Activated naive CD4-positive, alpha-beta T cell treated with anti-CD3 and anti-CD28 coated beads for 36 hours (primary cell): ENCODE measurements around the gene OCEL1. TPM values are rescaled to one million over a fixed set of nuclear protein-coding genes. Genes with fewer than 3 reads are reported as not detected.
A peak's percentile ranks its signal among the peaks of the same experiment; 100 is the strongest.
"Not testable (repeated sequence)": the region's sequence is repeated elsewhere in the genome, so short reads cannot be mapped to it uniquely, and the experiment has no call there.

Experiments
- CTCF ChIA-PET: fragments of 350-600 bp; sonication (Branson Sonifier 250); formaldehyde crosslinking; loops from one replicate; lab custom pipeline; 2021; ENCODE audit warnings: antibody characterized with exemption; lab: Charles Lee
- DNase-seq: peaks from one replicate; pipeline ENCODE4 v3.0.0-alpha.2; 2020
- H3K27ac Mint-ChIP-seq: one replicate; pipeline ENCODE4 v1.8.0; 2021; ENCODE audit warnings: mild to moderate bottlenecking, mixed read lengths
- H3K27me3 Mint-ChIP-seq: one replicate; pipeline ENCODE4 v1.8.0; 2021; ENCODE audit warnings: low read depth, mixed read lengths
- H3K36me3 Mint-ChIP-seq: one replicate; pipeline ENCODE4 v1.8.0; 2021; ENCODE audit warnings: low read depth, mixed read lengths
- H3K4me1 Mint-ChIP-seq: one replicate; pipeline ENCODE4 v1.8.0; 2021; ENCODE audit warnings: low read depth, mixed read lengths
- H3K4me3 Mint-ChIP-seq: one replicate; pipeline ENCODE4 v1.8.0; 2021; ENCODE audit warnings: mild to moderate bottlenecking, moderate library complexity, mixed read lengths
- H3K9me3 Mint-ChIP-seq: one replicate; pipeline ENCODE4 v1.8.0; 2021; ENCODE audit warnings: mixed read lengths
- intact Hi-C: fragments of 100-400 bp; cut with micrococcal nuclease; formaldehyde crosslinking; loops from one replicate; pipeline ENCODE4 v1.15.1; 2023
- total RNA-seq, 2 experiments: library from RNA; stranded (reverse); gene quantifications; one replicate each; pipeline ENCODE4 v1.2.3, GENCODE V29; 2021

Gene OCEL1, protein sequence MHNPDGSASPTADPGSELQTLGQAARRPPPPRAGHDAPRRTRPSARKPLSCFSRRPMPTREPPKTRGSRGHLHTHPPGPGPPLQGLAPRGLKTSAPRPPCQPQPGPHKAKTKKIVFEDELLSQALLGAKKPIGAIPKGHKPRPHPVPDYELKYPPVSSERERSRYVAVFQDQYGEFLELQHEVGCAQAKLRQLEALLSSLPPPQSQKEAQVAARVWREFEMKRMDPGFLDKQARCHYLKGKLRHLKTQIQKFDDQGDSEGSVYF
- total RNA-seq: 1 to 10 TPM; 8.7 to 9.3 TPM

DNA sequence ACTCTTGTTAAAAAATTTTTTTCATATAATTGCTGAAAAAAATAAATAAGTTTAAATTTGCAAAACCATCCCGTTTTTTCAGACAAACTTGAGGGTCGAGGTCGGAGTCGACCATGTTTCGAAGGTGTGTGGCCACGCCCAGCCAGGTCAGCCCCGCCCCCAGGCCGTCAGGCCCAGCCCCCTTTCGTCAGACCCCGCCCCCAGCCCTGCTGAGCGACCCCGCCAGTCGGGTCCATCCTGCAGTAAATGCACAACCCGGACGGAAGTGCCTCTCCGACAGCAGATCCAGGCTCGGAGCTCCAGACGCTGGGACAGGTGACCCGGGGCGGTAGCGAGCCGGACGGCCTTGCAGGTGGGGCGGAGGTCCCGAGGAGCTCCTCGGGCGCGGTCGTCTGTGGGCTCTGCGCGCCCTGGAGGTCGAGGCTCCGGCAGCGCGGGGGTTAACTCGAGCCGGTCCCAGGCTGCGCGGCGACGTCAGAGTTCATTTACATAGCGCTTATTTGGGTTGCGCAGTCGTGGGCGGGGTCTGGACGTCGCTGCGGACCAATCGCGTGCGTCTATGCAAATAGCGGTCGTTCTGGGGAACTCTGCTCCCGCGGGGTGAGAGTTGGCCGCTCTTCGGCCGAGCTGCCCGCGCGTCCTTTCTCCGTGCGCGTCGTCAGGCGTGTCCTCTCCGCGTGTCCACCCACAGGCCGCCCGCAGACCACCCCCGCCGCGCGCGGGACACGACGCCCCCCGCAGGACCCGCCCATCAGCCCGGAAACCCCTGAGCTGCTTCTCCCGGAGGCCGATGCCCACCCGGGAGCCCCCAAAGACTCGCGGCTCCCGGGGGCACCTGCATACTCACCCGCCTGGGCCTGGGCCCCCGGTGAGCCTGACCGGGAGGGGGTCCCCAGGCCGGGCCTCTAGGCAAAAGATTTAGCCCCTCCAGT lies at the start of gene OCEL1:
TSS of gene OCEL1 (plus strand) at position 225 of the 932 bp plus-strand sequence. CDS start at position 247, 22 bp downstream.
- no peaks in the 10 kb centered on the region for H3K9me3 Mint-ChIP-seq
- intact Hi-C loops: loop anchor here (1.0 kb wide), 7 partner anchors 9 to 329 kb away; partner anchors contain the start of genes BABAM1, COLGALT1, DDA1 and HAUS8
- no peaks in the 10 kb centered on the region for H3K27me3 Mint-ChIP-seq
- peak within 1 kb of the TSS; percentile 90 for H3K27ac Mint-ChIP-seq
- CTCF ChIA-PET: interaction anchor here (1.1 to 2.1 kb wide), 4 partner anchors 10 to 158 kb away, joined by 3 to 5 read pairs (median 4); no protein-coding TSS in a partner anchor
- no peaks in the 10 kb centered on the region for H3K36me3 Mint-ChIP-seq
- peak within 1 kb of the TSS; percentile 83 for H3K4me3 Mint-ChIP-seq
- H3K4me1 Mint-ChIP-seq: peaks cover 5% of the 10 kb centered on the region
- peak; percentile 98 for DNase-seq

DNA sequence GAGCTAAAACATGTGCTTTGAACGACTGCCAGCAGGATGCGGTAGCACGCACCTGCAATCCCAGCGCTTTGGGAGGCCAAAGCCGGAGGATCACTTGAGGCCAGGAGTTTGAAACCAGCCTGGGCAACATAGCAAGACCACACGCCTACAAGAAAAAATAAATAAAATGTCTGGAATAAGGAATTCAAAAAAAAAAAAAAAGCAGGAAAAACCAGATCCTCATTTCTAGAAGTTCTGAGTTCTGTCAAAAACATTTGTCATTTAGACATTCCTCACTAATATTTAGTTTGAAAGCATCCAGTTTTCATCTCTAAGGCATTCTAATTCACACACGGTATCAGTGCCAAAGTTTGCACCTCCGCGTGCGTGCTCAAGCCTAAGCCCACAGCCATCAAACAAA lies 47.7 kb upstream of the OCEL1 start:
- DNase-seq: no peak
- CTCF ChIA-PET: interaction anchor here (0.6 kb wide), 1 partner anchor 170 kb away, joined by 4 read pairs; no protein-coding TSS in a partner anchor
- intact Hi-C loops: no loop called here
- no peak overlapping the region for H3K27ac Mint-ChIP-seq
- no peaks in the 10 kb centered on the region for H3K9me3 Mint-ChIP-seq
- H3K4me3 Mint-ChIP-seq: no peak overlapping the region
- H3K27me3 Mint-ChIP-seq: no peaks in the 10 kb centered on the region
- peaks cover 20% of the 10 kb centered on the region for H3K36me3 Mint-ChIP-seq
- H3K4me1 Mint-ChIP-seq: peaks cover 9% of the 10 kb centered on the region

DNA sequence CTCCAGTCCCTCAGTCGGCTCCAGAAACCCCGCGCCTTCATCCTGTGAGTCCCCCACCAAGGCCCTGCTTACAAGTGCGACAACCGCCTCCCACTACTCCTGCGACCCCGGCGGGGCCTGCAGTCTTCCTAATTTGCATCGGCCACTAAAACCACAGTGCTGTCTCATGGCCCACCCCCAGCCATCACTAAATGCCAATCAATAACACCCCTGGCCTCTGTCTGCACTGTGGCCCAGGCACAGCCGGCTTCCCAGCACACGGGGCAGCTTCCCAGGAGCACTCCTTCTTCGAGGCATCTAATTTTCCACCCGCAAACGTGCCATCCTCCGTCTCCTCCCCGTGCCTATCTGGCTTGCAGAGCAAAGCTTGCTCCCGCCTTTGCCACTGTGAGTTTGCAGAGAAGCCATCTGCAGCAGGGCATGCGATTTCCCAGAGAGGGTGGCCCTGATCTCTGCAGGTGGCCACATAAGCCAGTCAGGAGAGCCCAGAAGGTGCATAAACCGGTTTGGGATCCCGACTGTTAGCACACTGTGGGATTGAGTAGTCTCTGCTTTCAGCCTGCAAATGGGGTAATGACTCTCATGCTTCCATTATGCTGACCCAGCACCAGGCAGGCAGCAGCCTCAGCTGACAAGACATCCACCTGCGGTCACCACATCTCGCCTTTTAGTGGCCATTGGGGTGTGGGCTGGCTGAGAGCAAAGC lies 44.9 kb upstream of the OCEL1 start:
- intact Hi-C loops: loop anchor here (5.0 kb wide), 1 partner anchor 56 kb away; no protein-coding TSS in a partner anchor
- Mint-ChIP-seq H3K27ac (peak overlapping the region; percentile 53), H3K4me1 (peaks cover 19% of the 10 kb centered on the region), H3K36me3 (peaks cover 21% of the 10 kb centered on the region), H3K4me3 (no peak overlapping the region), H3K9me3 (no peaks in the 10 kb centered on the region), H3K27me3 (no peaks in the 10 kb centered on the region)
- CTCF ChIA-PET: no interaction called here
- DNase-seq: no peak

DNA sequence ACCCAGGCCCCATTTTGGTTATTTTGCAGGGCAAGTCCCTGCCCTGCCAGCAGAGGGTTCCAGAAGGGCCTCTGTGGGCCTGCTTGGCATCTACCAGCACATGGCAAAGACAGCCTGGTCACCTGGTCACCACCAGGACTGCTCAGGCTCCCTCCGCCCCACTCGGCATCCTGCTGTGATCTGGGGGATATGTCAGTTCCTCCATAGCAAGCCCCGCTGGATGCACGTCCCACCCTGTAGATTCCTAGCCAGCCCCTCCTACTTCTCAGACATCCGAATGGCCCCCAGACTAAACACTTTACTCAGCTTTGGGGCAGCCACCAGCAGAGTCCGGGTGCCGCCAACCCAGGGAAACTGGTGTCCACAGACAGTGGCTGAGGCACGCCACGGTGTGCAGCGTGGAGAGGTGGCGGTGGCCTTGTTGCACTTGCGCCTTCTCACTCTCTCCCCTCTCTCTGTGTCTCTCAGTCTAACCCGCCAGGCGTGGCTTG lies 42.7 kb upstream of the OCEL1 start:
- peak overlapping the region; percentile 66 for H3K4me3 Mint-ChIP-seq
- peaks cover 19% of the 10 kb centered on the region for H3K4me1 Mint-ChIP-seq
- DNase-seq: peak; percentile 45
- intact Hi-C loops: loop anchor here (5.0 kb wide), 1 partner anchor 54 kb away; no protein-coding TSS in a partner anchor
- peaks cover 16% of the 10 kb centered on the region for H3K36me3 Mint-ChIP-seq
- peak overlapping the region; percentile 84 for H3K27ac Mint-ChIP-seq
- no peaks in the 10 kb centered on the region for H3K9me3 Mint-ChIP-seq
- CTCF ChIA-PET: interaction anchor here (0.6 to 1.3 kb wide), 7 partner anchors 32 to 150 kb away, joined by 3 to 5 read pairs (median 3); partner anchors contain the start of gene USE1
- H3K27me3 Mint-ChIP-seq: no peaks in the 10 kb centered on the region

DNA sequence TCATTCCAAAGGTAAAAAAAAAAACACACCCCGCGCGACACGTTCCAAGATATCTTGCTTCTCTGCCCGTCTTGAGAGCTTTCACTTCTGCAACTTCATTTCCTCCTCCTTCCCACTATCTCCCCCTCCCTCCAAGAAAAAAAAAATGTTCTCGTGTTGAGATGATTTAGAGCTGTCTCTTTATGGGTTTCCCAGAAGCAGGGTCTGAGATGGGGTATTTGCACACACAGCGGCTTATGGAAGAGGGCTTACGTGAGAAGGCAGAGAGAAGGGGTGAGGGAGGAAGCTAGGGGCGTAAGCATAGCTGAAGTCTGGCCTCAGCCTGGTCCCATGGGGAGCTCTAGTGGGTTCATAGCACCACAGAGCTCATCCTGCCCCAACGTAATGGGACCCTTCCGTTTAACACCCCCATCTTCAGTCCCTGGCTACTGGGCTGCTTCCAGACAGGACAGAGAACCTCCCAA lies 42.1 kb upstream of the OCEL1 start:
- H3K4me3 Mint-ChIP-seq: peak overlapping the region; percentile 66
- peaks cover 19% of the 10 kb centered on the region for H3K4me1 Mint-ChIP-seq
- H3K27me3 Mint-ChIP-seq: no peaks in the 10 kb centered on the region
- H3K9me3 Mint-ChIP-seq: no peaks in the 10 kb centered on the region
- DNase-seq: peak; percentile 38
- intact Hi-C loops: loop anchor here (1.0 to 5.0 kb wide), 4 partner anchors 53 to 109 kb away; partner anchors contain the start of genes HAUS8 and MYO9B
- peaks cover 18% of the 10 kb centered on the region for H3K36me3 Mint-ChIP-seq
- H3K27ac Mint-ChIP-seq: peak overlapping the region; percentile 84
- CTCF ChIA-PET: interaction anchor here (0.5 to 1.7 kb wide), 8 partner anchors 31 to 358 kb away, joined by 3 to 5 read pairs (median 3); partner anchors contain the start of gene USE1

DNA sequence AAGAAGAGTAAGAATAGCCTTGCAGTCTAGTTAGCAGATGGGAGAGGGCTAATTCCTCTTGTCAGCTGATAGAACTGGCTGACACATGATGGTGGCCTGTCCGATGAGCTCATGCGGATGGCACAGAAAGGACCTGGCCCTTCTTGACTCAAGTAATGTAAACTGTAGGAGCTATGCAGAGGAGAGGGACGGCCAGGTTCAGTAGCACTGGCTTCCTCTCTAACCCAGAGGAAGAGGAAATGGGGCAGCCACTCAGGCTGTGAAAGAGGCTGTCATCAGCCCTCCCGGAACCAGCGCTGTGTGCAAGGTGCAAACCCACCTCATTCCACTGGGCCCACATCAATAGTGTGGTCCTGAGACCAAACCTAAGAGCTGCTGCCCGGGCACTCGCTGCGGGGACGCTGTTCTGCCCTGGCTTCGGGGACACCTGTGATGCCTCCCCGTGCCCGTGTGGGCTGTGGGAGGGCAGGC lies 41.6 kb upstream of the OCEL1 start:
- H3K27me3 Mint-ChIP-seq: no peaks in the 10 kb centered on the region
- H3K4me1 Mint-ChIP-seq: peaks cover 19% of the 10 kb centered on the region
- intact Hi-C loops: loop anchor here (1.0 to 5.0 kb wide), 4 partner anchors 53 to 110 kb away; partner anchors contain the start of genes HAUS8 and MYO9B
- H3K36me3 Mint-ChIP-seq: peaks cover 19% of the 10 kb centered on the region
- DNase-seq: peak; percentile 72
- H3K9me3 Mint-ChIP-seq: no peaks in the 10 kb centered on the region
- CTCF ChIA-PET: interaction anchor here (0.5 to 1.7 kb wide), 9 partner anchors 31 to 359 kb away, joined by 3 to 5 read pairs (median 3); partner anchors contain the start of gene USE1
- peak overlapping the region; percentile 84 for H3K27ac Mint-ChIP-seq
- H3K4me3 Mint-ChIP-seq: peak overlapping the region; percentile 66

DNA sequence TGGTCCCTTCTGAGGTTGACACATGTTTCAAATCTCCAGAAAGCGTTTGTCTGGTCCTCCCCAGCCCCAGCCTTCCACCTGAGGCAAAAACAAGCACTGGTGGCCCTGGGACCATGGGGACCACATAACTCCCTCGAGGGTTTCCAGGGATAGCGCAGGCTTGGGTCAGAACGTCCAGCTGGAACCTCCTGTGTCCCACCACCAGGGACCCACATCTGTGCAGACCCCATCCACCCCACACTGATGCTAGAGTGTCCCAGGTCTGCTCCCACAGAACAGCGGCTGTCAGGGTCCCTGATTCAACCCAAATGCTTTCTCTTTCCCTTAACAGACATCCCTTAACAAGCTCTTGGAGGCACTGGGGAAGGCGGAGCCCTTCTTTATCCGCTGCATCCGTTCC lies 40.4 kb upstream of the OCEL1 start:
- no peaks in the 10 kb centered on the region for H3K27me3 Mint-ChIP-seq
- no peaks in the 10 kb centered on the region for H3K9me3 Mint-ChIP-seq
- H3K4me1 Mint-ChIP-seq: peaks cover 19% of the 10 kb centered on the region
- intact Hi-C loops: loop anchor here (2.0 kb wide), 2 partner anchors 61 to 111 kb away; partner anchors contain the start of genes HAUS8 and MYO9B
- no peak overlapping the region for H3K27ac Mint-ChIP-seq
- CTCF ChIA-PET: interaction anchor here (0.8 to 1.7 kb wide), 2 partner anchors 117 to 120 kb away, joined by 5 to 9 read pairs; no protein-coding TSS in a partner anchor
- peaks cover 20% of the 10 kb centered on the region for H3K36me3 Mint-ChIP-seq
- no peak for DNase-seq
- H3K4me3 Mint-ChIP-seq: no peak overlapping the region

DNA sequence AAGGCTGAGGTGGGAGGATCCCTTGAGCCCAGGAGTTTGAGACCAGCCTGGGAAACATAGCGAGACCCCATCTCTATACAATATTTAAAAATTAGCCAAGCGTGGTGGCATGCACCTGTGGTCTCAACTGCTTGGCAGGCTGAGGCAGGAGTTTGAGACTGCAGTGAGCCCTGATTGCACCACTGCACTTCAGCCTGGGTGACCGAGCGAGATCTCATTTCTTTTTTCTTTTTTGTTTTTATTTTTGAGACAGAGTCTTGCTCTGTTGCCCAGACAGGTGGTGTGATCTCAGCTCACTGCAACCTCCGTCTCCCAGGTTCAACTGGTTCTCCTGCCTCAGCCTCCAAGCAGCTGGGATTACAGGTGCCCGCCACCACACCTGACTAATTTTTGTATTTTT lies 34.3 kb upstream of the OCEL1 start:
- H3K4me1 Mint-ChIP-seq, intact Hi-C loops, H3K27me3 Mint-ChIP-seq, H3K4me3 Mint-ChIP-seq, CTCF ChIA-PET, H3K27ac Mint-ChIP-seq, DNase-seq, H3K9me3 Mint-ChIP-seq: not testable (repeated sequence)
- H3K36me3 Mint-ChIP-seq: peaks cover 13% of the 10 kb centered on the region

DNA sequence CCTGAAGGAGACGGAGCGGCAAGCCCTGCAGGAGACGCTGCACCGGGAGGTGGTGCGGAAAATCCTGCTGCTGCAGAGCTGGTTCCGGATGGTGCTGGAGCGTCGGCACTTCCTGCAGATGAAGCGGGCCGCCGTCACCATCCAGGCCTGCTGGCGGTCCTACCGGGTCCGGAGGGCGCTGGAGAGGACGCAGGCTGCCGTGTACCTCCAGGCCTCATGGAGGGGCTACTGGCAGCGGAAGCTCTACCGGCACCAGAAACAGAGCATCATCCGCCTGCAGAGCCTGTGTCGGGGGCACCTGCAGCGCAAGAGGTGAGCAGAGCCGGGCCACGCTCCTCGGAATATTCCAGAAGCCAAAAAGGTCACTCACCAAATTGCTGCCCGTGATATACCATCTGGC lies 33.3 kb upstream of the OCEL1 start:
- intact Hi-C loops: no loop called here
- no peaks in the 10 kb centered on the region for H3K9me3 Mint-ChIP-seq
- no peaks in the 10 kb centered on the region for H3K4me1 Mint-ChIP-seq
- no peak overlapping the region for H3K4me3 Mint-ChIP-seq
- no peak overlapping the region for H3K27ac Mint-ChIP-seq
- H3K36me3 Mint-ChIP-seq: peaks cover 15% of the 10 kb centered on the region
- CTCF ChIA-PET: interaction anchor here (0.5 kb wide), 1 partner anchor 150 kb away, joined by 4 read pairs; no protein-coding TSS in a partner anchor
- H3K27me3 Mint-ChIP-seq: no peaks in the 10 kb centered on the region
- no peak for DNase-seq

DNA sequence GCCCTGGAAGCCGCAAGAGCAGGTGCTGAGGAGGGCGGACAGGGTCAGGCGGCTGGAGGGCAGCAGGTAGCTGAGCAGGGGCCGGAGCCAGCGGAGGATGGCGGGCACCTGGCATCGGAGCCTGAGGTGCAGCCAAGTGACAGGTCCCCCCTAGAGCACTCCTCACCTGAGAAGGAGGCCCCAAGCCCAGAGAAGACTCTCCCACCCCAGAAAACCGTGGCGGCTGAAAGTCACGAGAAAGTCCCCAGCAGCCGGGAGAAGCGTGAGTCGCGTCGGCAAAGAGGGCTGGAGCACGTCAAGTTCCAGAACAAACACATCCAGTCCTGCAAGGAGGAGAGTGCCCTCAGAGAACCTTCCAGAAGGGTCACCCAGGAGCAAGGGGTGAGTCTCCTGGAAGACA lies 31.4 kb upstream of the OCEL1 start:
- DNase-seq: no peak
- Mint-ChIP-seq H3K9me3 (no peaks in the 10 kb centered on the region), H3K4me3 (no peak overlapping the region), H3K36me3 (peaks cover 16% of the 10 kb centered on the region), H3K27ac (no peak overlapping the region), H3K27me3 (no peaks in the 10 kb centered on the region), H3K4me1 (no peaks in the 10 kb centered on the region)
- intact Hi-C loops: no loop called here
- CTCF ChIA-PET: no interaction called here

DNA sequence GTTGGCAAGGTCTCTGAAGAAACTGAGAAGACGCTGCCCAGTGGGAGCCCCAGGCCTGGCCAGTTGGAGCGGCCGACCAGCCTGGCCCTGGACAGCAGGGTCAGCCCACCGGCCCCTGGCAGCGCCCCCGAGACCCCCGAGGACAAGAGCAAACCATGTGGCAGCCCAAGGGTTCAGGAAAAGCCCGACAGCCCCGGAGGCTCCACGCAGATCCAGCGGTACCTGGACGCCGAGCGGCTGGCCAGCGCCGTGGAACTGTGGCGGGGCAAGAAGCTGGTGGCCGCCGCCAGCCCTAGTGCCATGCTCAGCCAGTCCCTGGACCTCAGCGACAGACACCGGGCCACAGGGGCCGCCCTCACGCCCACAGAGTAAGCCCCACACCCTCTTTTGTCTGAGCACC lies 30.9 kb upstream of the OCEL1 start:
- Mint-ChIP-seq H3K27ac (no peak overlapping the region), H3K4me3 (no peak overlapping the region), H3K4me1 (no peaks in the 10 kb centered on the region), H3K27me3 (no peaks in the 10 kb centered on the region), H3K36me3 (peaks cover 17% of the 10 kb centered on the region), H3K9me3 (no peaks in the 10 kb centered on the region)
- intact Hi-C loops: no loop called here
- no peak for DNase-seq
- CTCF ChIA-PET: no interaction called here
